ENCODE results near the gene CCNDBP1. TPM values are rescaled to one million over a fixed set of nuclear protein-coding genes. Genes with fewer than 3 reads are reported as not detected.

The CCNDBP1 gene
- polyA plus RNA-seq, 1 experiment = 76.5 TPM

DNA sequence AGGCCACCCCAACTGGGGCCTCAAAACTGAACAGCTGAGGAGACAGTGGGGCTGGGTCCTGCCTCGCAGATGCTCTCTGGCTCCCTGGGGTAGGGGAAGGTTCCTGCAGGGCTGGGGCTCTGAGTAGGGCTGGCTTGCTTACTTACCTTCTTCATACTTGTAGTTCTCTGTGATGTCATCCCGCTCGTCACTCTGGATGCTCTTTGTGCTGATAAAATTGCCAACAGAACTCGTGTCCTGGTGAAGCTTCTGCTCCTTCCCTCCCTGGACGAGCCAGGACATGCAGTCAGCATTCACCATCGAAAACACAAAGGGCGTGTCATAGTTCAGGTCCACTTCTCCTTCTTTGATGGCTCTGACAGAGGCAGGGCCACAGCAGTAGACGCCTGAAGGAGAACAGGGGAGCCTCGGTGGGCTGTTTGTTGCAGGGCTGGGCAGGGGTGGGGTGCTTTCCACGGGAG is 53.5 kb downstream of the CCNDBP1 start:
- ChIA-PET CTCF (interaction anchor here (1.4 kb wide), 2 partner anchors 12 to 30 kb away, joined by 3 to 5 read pairs; no protein-coding TSS in a partner anchor), POLR2A (no interaction called here)
- DNase-seq (ENCODE audit: low read depth) = no peak
- no peak for TF ChIP-seq CTCF (IDR thresholded peaks at IDR 0.05; ENCODE audit: insufficient read depth, low read depth, low read length)
- Histone ChIP-seq H3K4me3 (ENCODE audit: low read depth, low read length) (no peak overlapping the region), H3K36me3 (ENCODE audit: control insufficient read depth, insufficient read depth, low read length) (no peaks in the 10 kb centered on the region), H3K27me3 (ENCODE audit: control insufficient read depth, insufficient read depth, low read length) (peaks cover 29% of the 10 kb centered on the region)

GRCh38 chr15:43239732-43240491 is 54.7 kb downstream of the CCNDBP1 start:
- no peak for TF ChIP-seq CTCF (IDR thresholded peaks at IDR 0.05; ENCODE audit: insufficient read depth, low read depth, low read length)
- DNase-seq (ENCODE audit: low read depth) = no peak
- POLR2A ChIA-PET = no interaction called here
- H3K36me3 ChIP-seq (ENCODE audit: control insufficient read depth, insufficient read depth, low read length) = no peaks in the 10 kb centered on the region
- no peak overlapping the region for H3K4me3 ChIP-seq (ENCODE audit: low read depth, low read length)
- CTCF ChIA-PET = interaction anchor here (1.4 kb wide), 1 partner anchor 29 kb away, joined by 3 read pairs; no protein-coding TSS in a partner anchor
- peaks cover 33% of the 10 kb centered on the region for H3K27me3 ChIP-seq (ENCODE audit: control insufficient read depth, insufficient read depth, low read length)

DNA sequence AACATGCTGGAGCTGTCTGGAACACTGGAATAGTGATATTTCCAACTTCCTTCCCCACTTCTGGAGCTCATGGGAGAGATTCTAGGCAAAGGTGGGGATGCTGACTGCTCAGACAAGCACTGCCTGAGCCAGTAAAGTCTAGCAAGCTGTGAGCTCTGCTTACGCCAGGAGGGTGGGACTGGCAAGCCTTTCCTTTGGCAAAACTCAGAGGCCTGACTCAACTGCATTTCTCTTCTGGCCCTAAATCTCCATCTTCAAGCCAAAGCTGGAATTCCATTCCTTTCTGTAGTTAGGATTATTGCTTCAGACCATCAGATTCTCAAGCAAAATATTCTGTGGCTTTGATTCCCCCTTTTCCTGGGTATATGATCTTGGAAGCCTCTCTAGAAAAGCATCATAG is 55.9 kb downstream of the CCNDBP1 start:
- ChIA-PET POLR2A (interaction anchor here (0.6 kb wide), 1 partner anchor 193 kb away, joined by 5 read pairs; no protein-coding TSS in a partner anchor), CTCF (interaction anchor here (1.3 to 2.2 kb wide), 4 partner anchors 11 to 45 kb away, joined by 3 to 11 read pairs (median 6); no protein-coding TSS in a partner anchor)
- no peak for TF ChIP-seq CTCF (IDR thresholded peaks at IDR 0.05; ENCODE audit: insufficient read depth, low read depth, low read length)
- Histone ChIP-seq H3K27me3 (ENCODE audit: control insufficient read depth, insufficient read depth, low read length) (peaks cover 31% of the 10 kb centered on the region), H3K4me3 (ENCODE audit: low read depth, low read length) (no peak overlapping the region), H3K36me3 (ENCODE audit: control insufficient read depth, insufficient read depth, low read length) (no peaks in the 10 kb centered on the region)
- no peak for DNase-seq (ENCODE audit: low read depth)

DNA sequence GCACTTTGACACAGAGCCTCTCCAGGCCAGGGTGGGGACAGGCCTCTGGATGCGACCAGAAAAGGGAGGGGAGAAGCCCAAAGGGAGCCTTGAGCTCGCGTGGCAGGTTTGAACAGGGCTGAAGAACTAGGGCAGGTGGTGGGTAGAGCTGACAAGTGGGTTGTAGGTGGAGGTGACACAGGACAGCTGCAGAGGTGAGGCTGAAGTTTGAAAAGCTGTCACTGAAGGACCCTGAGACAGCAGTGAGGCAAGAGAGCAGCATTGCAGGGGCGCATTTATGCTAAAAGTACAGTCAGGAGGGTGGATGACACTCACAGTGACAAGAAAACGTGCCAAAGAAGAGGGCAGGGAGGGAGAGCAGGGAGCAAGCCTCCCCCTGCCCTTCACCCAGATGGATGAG is 57.4 kb downstream of the CCNDBP1 start:
- peaks cover 36% of the 10 kb centered on the region for H3K27me3 ChIP-seq (ENCODE audit: control insufficient read depth, insufficient read depth, low read length)
- DNase-seq (ENCODE audit: low read depth) = no peak
- ChIA-PET CTCF (interaction anchor here (1.0 to 2.2 kb wide), 5 partner anchors 13 to 44 kb away, joined by 3 to 11 read pairs (median 5); no protein-coding TSS in a partner anchor), POLR2A (no interaction called here)
- no peak for TF ChIP-seq CTCF (IDR thresholded peaks at IDR 0.05; ENCODE audit: insufficient read depth, low read depth, low read length)
- no peaks in the 10 kb centered on the region for H3K36me3 ChIP-seq (ENCODE audit: control insufficient read depth, insufficient read depth, low read length)
- H3K4me3 ChIP-seq (ENCODE audit: low read depth, low read length) = no peak overlapping the region

- no peak for TF ChIP-seq CTCF (IDR thresholded peaks at IDR 0.05; ENCODE audit: insufficient read depth, low read depth, low read length)
- peaks cover 33% of the 10 kb centered on the region for H3K27me3 ChIP-seq (ENCODE audit: control insufficient read depth, insufficient read depth, low read length)
- no peak overlapping the region for H3K4me3 ChIP-seq (ENCODE audit: low read depth, low read length)
- ChIA-PET POLR2A (interaction anchor here (0.5 kb wide), 1 partner anchor 75 kb away, joined by 12 read pairs; no protein-coding TSS in a partner anchor), CTCF (interaction anchor here (1.0 to 2.2 kb wide), 3 partner anchors 14 to 39 kb away, joined by 4 to 7 read pairs (median 5); no protein-coding TSS in a partner anchor)
- DNase-seq (ENCODE audit: low read depth) = no peak
- no peaks in the 10 kb centered on the region for H3K36me3 ChIP-seq (ENCODE audit: control insufficient read depth, insufficient read depth, low read length)
Measured at GRCh38 chr15:43243020-43243645, 57.9 kb downstream of the CCNDBP1 start.
